Activated CD8-positive, alpha-beta memory T cell treated with anti-CD3 and anti-CD28 coated beads, Interleukin-2, amount 50 U/mL, for 24 hours (primary cell): ENCODE data around the gene CA10.

ENCODE experiments used
- DNase-seq: peaks from one replicate; pipeline ENCODE4 v3.0.0-alpha.2; 2020; ENCODE audit errors: extremely low read depth

CA10 gene

GRCh38 chr17:51682115-51682514, 476.4 kb downstream of the CA10 start:
- DNase-seq, result no peak

- no peak for DNase-seq
These were observed 480.6 kb downstream of the CA10 start for GRCh38 chr17:51677875-51678274.

DNA sequence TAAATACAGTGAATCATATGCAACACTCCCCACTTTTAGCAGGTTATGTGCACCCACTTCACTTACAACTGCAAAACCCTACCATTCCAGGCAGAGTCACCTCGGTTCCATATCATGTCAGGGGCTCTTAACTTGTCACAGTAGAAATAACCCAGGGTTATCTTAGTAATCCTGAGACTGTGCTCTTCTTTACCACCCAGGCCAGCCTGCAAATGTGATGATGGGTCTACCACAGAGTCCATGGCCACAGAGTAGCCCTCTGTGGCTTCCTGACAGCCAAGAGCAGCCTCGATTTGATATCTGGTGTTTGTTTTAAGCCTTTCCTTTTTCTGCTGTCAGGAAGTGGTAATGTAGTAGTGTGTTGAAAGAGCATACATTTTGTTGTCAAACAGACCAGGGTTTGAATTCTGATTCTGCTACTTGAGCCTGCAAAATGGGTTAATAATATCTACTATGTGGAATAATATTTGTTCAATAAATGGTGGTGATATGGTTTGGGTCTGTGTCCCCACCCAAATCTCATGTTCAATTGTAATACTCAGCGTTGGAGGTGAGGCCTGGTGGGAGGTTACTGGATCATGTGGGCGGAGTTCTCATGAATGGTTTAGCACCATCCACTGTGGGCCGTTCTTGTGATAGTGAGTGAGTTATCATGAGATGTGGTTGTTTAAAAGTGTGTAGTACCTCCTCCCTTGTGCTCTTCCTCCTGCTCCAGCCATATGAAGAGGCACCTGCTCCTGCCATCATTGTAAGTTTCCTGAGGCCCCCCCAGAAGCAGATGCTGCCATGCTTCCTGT, 481.6 kb downstream of the CA10 start:
- DNase-seq, result no peak

GRCh38 chr17:51674579-51675255, 483.8 kb downstream of the CA10 start:
- no peak for DNase-seq

- DNase-seq, result no peak
These were observed 485.4 kb downstream of the CA10 start for GRCh38 chr17:51673070-51673469.

DNA sequence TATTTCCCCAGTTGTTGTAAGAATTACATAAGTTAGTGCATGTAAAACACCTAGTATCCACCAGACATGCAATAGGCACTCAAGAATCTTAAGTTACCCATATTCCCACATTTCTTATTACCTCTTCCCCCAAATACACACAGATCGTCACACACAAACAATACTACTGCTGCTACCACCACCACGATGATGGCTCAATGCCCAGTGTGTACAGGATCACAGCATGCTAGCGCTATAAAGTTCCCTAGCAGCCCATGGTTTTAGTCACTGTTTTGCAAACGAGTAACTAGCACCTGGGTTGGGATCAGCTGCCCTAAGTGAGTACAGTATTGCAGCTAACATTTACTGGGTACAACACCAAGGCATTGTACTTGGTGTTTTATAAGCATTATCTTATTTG, 486.4 kb downstream of the CA10 start:
- no peak for DNase-seq

DNA sequence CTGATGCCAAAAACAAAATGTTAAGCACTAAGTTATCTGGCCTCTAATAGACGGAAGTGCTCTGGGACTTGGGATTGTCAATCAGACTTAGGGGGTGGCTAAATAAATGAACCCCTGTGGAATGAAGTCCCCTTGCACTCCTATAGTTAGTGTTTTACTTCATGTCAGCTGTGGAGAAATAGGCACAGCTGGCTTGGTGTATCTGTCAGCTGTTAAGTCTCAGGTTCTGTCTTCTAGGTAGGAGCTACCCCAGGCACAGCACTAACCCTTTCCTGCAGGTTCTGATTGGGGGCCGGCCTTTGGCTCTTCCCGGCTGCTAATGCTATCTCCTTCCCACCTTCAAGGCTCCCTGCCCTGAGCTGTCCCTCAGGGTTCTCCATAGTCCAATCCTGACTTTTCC, 487.6 kb downstream of the CA10 start:
- no peak for DNase-seq

GRCh38 chr17:51668963-51669246, 489.6 kb downstream of the CA10 start:
- DNase-seq, result no peak

- no peak for DNase-seq
These were observed 490.2 kb downstream of the CA10 start for GRCh38 chr17:51668155-51668962.

DNA sequence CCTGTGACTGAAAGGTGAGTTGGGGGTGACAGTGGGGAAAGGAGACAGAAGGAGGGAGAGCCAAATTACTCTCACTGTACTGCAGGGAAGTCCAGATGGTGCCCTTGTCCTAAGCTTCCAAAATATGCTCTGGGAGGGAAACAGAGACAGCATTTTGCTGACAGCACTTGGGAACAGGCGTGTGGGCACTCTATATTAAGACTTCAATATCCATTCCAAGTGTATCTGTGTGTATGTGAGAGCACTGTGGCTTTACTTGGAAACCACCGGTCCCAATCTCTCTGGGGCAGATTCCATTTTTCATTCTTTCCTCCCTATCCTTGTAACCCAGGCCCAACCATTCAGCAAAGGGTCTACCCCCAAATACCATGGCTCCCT, 490.8 kb downstream of the CA10 start:
- no peak for DNase-seq

- no peak for DNase-seq
These were observed 491.4 kb downstream of the CA10 start for GRCh38 chr17:51666971-51667705.

- DNase-seq, result no peak
These were observed 496.1 kb downstream of the CA10 start for GRCh38 chr17:51662204-51663056.

GRCh38 chr17:51661403-51661802, 497.1 kb downstream of the CA10 start:
- no peak for DNase-seq

DNA sequence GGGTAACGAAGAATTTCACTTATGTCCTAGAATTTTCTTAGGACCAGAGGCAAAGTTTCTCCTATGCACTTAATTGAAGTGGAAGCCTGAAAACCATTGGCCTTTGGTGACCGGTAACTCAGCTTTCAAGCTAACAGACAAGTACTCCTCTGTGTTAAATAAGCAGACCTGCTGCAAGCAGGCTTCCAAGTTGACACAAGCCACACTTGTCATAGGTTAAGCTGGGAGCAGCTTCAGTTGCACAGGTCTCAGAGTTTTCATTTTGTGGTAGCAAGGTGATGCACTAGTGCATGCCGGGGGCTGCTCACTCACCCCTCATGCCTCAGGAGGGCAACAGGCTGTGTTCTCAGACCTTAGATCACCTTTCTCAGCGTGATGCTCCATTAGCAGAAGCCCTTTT, 498.2 kb downstream of the CA10 start:
- DNase-seq, result no peak

- DNase-seq, result no peak
These were observed 501.3 kb downstream of the CA10 start for GRCh38 chr17:51657224-51657623.

DNA sequence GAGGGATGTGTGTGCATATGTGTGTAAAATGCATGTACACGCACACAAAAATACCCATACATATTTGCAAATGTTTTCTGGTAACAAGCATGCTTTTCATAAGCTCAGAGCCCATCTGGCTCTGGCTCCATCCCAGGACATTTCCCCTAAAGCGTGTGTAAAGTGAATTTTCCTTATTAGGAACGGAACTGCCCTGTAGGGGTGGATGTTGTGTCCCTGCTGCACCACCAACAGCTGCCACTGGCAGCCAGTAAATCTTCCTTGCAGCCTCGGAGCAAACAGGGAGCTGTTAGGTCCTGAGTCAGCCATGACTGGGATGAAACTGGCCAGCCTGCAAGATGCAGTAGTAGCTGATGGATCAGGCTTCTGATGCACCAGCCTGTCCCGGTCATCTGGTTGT, 504.6 kb downstream of the CA10 start:
- DNase-seq, result no peak

DNA sequence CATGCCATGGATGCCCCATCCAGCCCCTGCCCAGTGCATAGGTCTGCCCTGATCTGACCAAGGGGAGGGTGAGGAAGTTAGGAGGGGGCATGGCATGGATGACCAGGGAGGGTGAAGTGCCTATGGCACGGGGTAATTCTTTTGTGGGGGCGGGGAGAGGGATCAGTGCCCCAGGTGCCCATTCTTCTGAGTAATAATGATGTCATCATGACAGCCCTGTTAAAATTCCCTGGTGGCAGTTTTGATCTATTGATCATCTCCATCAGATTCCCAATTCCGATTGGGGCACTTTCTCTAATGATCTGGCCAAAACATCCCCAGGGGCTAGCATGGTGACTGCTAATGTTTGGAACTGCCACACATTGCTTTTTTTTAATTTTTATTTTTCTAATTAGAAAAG, 506.0 kb downstream of the CA10 start:
- no peak for DNase-seq

GRCh38 chr17:51651513-51652298, 506.8 kb downstream of the CA10 start:
- DNase-seq, result no peak

- no peak for DNase-seq
These were observed 507.7 kb downstream of the CA10 start for GRCh38 chr17:51650772-51651171.

GRCh38 chr17:51650202-51650601, 508.3 kb downstream of the CA10 start:
- no peak for DNase-seq
